Urinary bladder (tissue), 4 donors: ENCODE data around the gene KIAA1210. TPM values are rescaled to one million over a fixed set of nuclear protein-coding genes. Genes with fewer than 3 reads are reported as not detected.

Experiments used
- DNase-seq: peaks from one replicate; pipeline ENCODE4 v3.0.0-alpha.2; 2015; ENCODE audit errors: extremely low spot score
- H3K27ac ChIP-seq: one replicate; pipeline ENCODE4 v1.5.1; 2013; ENCODE audit warnings: low read depth, mild to moderate bottlenecking, moderate library complexity
- H3K36me3 ChIP-seq: one replicate; pipeline ENCODE4 v1.6.1; 2013; ENCODE audit warnings: mild to moderate bottlenecking, moderate library complexity; ENCODE audit not compliant: insufficient read depth
- H3K4me1 ChIP-seq: one replicate; pipeline ENCODE4 v1.6.1; 2013; ENCODE audit warnings: mild to moderate bottlenecking, moderate library complexity; ENCODE audit not compliant: insufficient read depth
- H3K4me3 ChIP-seq: one replicate; pipeline ENCODE4 v1.5.1; 2013; ENCODE audit warnings: low read depth, low read length
- WGBS: extraction: QIAGEN DNeasy Blood & Tissue Kit; methylation state at CpG from one replicate; pipeline ENCODE4 v1.1.7; 2013; 5-methylcytosine and 5-hydroxymethylcytosine counted together
- polyA plus RNA-seq: library from polyadenylated mRNA; stranded (reverse); fragments of 200-250 nt; gene quantifications from one replicate; pipeline ENCODE4 v1.2.3, GENCODE V29; 2013
- total RNA-seq: library from RNA; depleted of rRNA; stranded (reverse); fragments of >200 nt; gene quantifications from one replicate; pipeline ENCODE4 v1.2.3, GENCODE V29; 2014
- donor health status: healthy with polysubstance abuse.
- donor health status: healthy.

Gene KIAA1210
- total RNA-seq = 0.69 TPM
- polyA plus RNA-seq = 0.06 TPM

GRCh38 chrX:119127650-119128049 is at the start of gene KIAA1210:
Gene KIAA1210, minus strand, starts transcription at chrX:119127812. Its CDS starts 4,170 bp downstream, at chrX:119123642.
- DNase-seq = no peak
- Histone ChIP-seq H3K27ac (no peak within 1 kb of the TSS), H3K4me3 (no peak within 1 kb of the TSS), H3K4me1 (no peaks in the 10 kb centered on the region), H3K36me3 (no peaks in the 10 kb centered on the region)
- whole genome bisulfite sequencing = 64% methylated on average over 5 of the region's 5 CpGs

GRCh38 chrX:119177278-119177677 is 49.7 kb upstream of the KIAA1210 start:
- Histone ChIP-seq H3K4me1 (no peaks in the 10 kb centered on the region), H3K4me3 (no peak overlapping the region), H3K27ac (no peak overlapping the region), H3K36me3 (no peaks in the 10 kb centered on the region)
- WGBS = 0% methylated on average over 1 of the region's 1 CpG
- no peak for DNase-seq

- Histone ChIP-seq H3K4me3 (no peak overlapping the region), H3K27ac (no peak overlapping the region), H3K4me1 (no peaks in the 10 kb centered on the region), H3K36me3 (no peaks in the 10 kb centered on the region)
- no peak for DNase-seq
- WGBS = 18% methylated on average over 2 of the region's 2 CpGs
These were observed 47.3 kb upstream of the KIAA1210 start for GRCh38 chrX:119174900-119175299.

- whole genome bisulfite sequencing = 28% methylated on average over 2 of the region's 2 CpGs
- Histone ChIP-seq H3K36me3 (no peaks in the 10 kb centered on the region), H3K4me3 (no peak overlapping the region), H3K4me1 (no peaks in the 10 kb centered on the region), H3K27ac (no peak overlapping the region)
- DNase-seq = no peak
These were observed 40.5 kb upstream of the KIAA1210 start for GRCh38 chrX:119168104-119168503.

GRCh38 chrX:119158226-119158625 is 30.6 kb upstream of the KIAA1210 start:
- Histone ChIP-seq H3K4me1 (no peaks in the 10 kb centered on the region), H3K36me3 (no peaks in the 10 kb centered on the region), H3K4me3 (no peak overlapping the region), H3K27ac (no peak overlapping the region)
- WGBS = 82% methylated on average over 3 of the region's 3 CpGs
- no peak for DNase-seq

GRCh38 chrX:119156241-119156640 is 28.6 kb upstream of the KIAA1210 start:
- no peaks in the 10 kb centered on the region for H3K4me1 ChIP-seq
- no peaks in the 10 kb centered on the region for H3K36me3 ChIP-seq
- no peak for DNase-seq
- 92% methylated on average over 1 of the region's 1 CpG for WGBS
- H3K27ac ChIP-seq = no peak overlapping the region
- no peak overlapping the region for H3K4me3 ChIP-seq

- Histone ChIP-seq H3K4me1 (no peaks in the 10 kb centered on the region), H3K4me3 (no peak overlapping the region), H3K27ac (no peak overlapping the region), H3K36me3 (no peaks in the 10 kb centered on the region)
- WGBS = 62% methylated on average over 6 of the region's 6 CpGs
- no peak for DNase-seq
These were observed 27.9 kb upstream of the KIAA1210 start for GRCh38 chrX:119155416-119156035.

GRCh38 chrX:119151051-119151380 is 23.4 kb upstream of the KIAA1210 start:
- H3K36me3 ChIP-seq = no peaks in the 10 kb centered on the region
- H3K4me3 ChIP-seq = no peak overlapping the region
- no peak for DNase-seq
- H3K4me1 ChIP-seq = no peaks in the 10 kb centered on the region
- H3K27ac ChIP-seq = no peak overlapping the region
- WGBS = 27% methylated on average over 9 of the region's 9 CpGs

- H3K27ac ChIP-seq = no peak overlapping the region
- 61% methylated on average over 42 of the region's 42 CpGs for WGBS
- DNase-seq = no peak
These were observed 22.8 kb upstream of the KIAA1210 start for GRCh38 chrX:119150163-119151050.

GRCh38 chrX:119147486-119147885 is 19.9 kb upstream of the KIAA1210 start:
- no peak for DNase-seq
- no peak overlapping the region for H3K27ac ChIP-seq
- 98% methylated on average over 4 of the region's 4 CpGs for WGBS
- no peak overlapping the region for H3K4me3 ChIP-seq
- H3K36me3 ChIP-seq = no peaks in the 10 kb centered on the region
- no peaks in the 10 kb centered on the region for H3K4me1 ChIP-seq

More at GRCh38 chrX:119150163-119151050, 22.8 kb upstream of the KIAA1210 start:
- Histone ChIP-seq H3K4me1 (no peaks in the 10 kb centered on the region), H3K36me3 (no peaks in the 10 kb centered on the region), H3K4me3 (no peak overlapping the region)

GRCh38 chrX:119145241-119145653 is 17.6 kb upstream of the KIAA1210 start:
- no peak overlapping the region for H3K4me3 ChIP-seq
- no peaks in the 10 kb centered on the region for H3K4me1 ChIP-seq
- WGBS = 41% methylated on average over 5 of the region's 5 CpGs
- DNase-seq = no peak
- H3K36me3 ChIP-seq = no peaks in the 10 kb centered on the region
- no peak overlapping the region for H3K27ac ChIP-seq

GRCh38 chrX:119134466-119134865 is 6.9 kb upstream of the KIAA1210 start:
- no peak for DNase-seq
- WGBS = 83% methylated on average over 2 of the region's 2 CpGs
- Histone ChIP-seq H3K27ac (no peak overlapping the region), H3K4me3 (no peak overlapping the region), H3K36me3 (no peaks in the 10 kb centered on the region), H3K4me1 (no peaks in the 10 kb centered on the region)

GRCh38 chrX:119132961-119133360 is 5.3 kb upstream of the KIAA1210 start:
- DNase-seq = no peak
- H3K4me1 ChIP-seq = no peaks in the 10 kb centered on the region
- no peak overlapping the region for H3K27ac ChIP-seq
- H3K4me3 ChIP-seq = no peak overlapping the region
- no peaks in the 10 kb centered on the region for H3K36me3 ChIP-seq
- 91% methylated on average over 5 of the region's 5 CpGs for WGBS

GRCh38 chrX:119132316-119132715 is 4.7 kb upstream of the KIAA1210 start:
- H3K4me1 ChIP-seq = no peaks in the 10 kb centered on the region
- 48% methylated on average over 2 of the region's 2 CpGs for WGBS
- DNase-seq = no peak
- no peaks in the 10 kb centered on the region for H3K36me3 ChIP-seq
- no peak overlapping the region for H3K27ac ChIP-seq
- H3K4me3 ChIP-seq = no peak overlapping the region
